Measurements from ENCODE around the gene FEM1B. TPM values are rescaled to one million over a fixed set of nuclear protein-coding genes. Genes with fewer than 3 reads are reported as not detected.

FEM1B gene
- total RNA-seq, 1 donor = 45.5 TPM

- DNase-seq (ENCODE audit: low read depth) = no peak
- TF ChIP-seq CTCF (IDR thresholded peaks at IDR 0.05; ENCODE audit: insufficient read depth, low read length) = no peak
These were observed 45.3 kb downstream of the FEM1B start for GRCh38 chr15:68322796-68323195.

GRCh38 chr15:68325726-68326125, 48.2 kb downstream of the FEM1B start:
- no peak overlapping the region for H3K4me3 ChIP-seq (ENCODE audit: low read depth, low read length)
- no peak for TF ChIP-seq CTCF (IDR thresholded peaks at IDR 0.05; ENCODE audit: insufficient read depth, low read length)
- DNase-seq (ENCODE audit: low read depth) = no peak

More at GRCh38 chr15:68322796-68323195, 45.3 kb downstream of the FEM1B start:
- H3K4me3 ChIP-seq (ENCODE audit: low read depth, low read length) = no peak overlapping the region

- no peak overlapping the region for H3K4me3 ChIP-seq (ENCODE audit: low read depth, low read length)
- TF ChIP-seq CTCF (IDR thresholded peaks at IDR 0.05; ENCODE audit: insufficient read depth, low read length) = no peak
- DNase-seq (ENCODE audit: low read depth) = no peak
These were observed 49.3 kb downstream of the FEM1B start for GRCh38 chr15:68326711-68327354.

GRCh38 chr15:68328443-68328842, 50.9 kb downstream of the FEM1B start:
- DNase-seq (ENCODE audit: low read depth) = peak; percentile 10
- H3K4me3 ChIP-seq (ENCODE audit: low read depth, low read length) = no peak overlapping the region
- no peak for TF ChIP-seq CTCF (IDR thresholded peaks at IDR 0.05; ENCODE audit: insufficient read depth, low read length)

GRCh38 chr15:68328964-68329363, 51.4 kb downstream of the FEM1B start:
- no peak for DNase-seq (ENCODE audit: low read depth)
- no peak for TF ChIP-seq CTCF (IDR thresholded peaks at IDR 0.05; ENCODE audit: insufficient read depth, low read length)
- H3K4me3 ChIP-seq (ENCODE audit: low read depth, low read length) = no peak overlapping the region

GRCh38 chr15:68330416-68330815, 52.9 kb downstream of the FEM1B start:
- no peak for TF ChIP-seq CTCF (IDR thresholded peaks at IDR 0.05; ENCODE audit: insufficient read depth, low read length)
- no peak overlapping the region for H3K4me3 ChIP-seq (ENCODE audit: low read depth, low read length)
- no peak for DNase-seq (ENCODE audit: low read depth)

- no peak overlapping the region for H3K4me3 ChIP-seq (ENCODE audit: low read depth, low read length)
- DNase-seq (ENCODE audit: low read depth) = no peak
- no peak for TF ChIP-seq CTCF (IDR thresholded peaks at IDR 0.05; ENCODE audit: insufficient read depth, low read length)
These were observed 53.4 kb downstream of the FEM1B start for GRCh38 chr15:68330901-68331300.
